Esophagus squamous epithelium (tissue), 4 donors: ENCODE results near the gene CHD1L.

Source experiments
- POLR2A ChIP-seq, 4 donors: fragments of 450-650 bp; IDR thresholded peaks; one replicate each; pipeline ENCODE4 v1.6.1; 2017; ENCODE audit warnings: antibody characterized with exemption in 4 of 4, mild to moderate bottlenecking in 4 of 4, moderate library complexity in 3 of 4
- TF ChIP-seq, protein P1 (sequence below), 6 experiments: fragments of 450-650 bp in 4 of 6; fragments of 200-600 bp in 2 of 6; sonication (generic) in 2 of 6; IDR thresholded peaks; one replicate each; pipeline ENCODE4 v1.5.1; 2016 to 2019; ENCODE audit warnings: antibody characterized with exemption in 6 of 6, mild to moderate bottlenecking in 4 of 6, moderate library complexity in 4 of 6

DNA sequence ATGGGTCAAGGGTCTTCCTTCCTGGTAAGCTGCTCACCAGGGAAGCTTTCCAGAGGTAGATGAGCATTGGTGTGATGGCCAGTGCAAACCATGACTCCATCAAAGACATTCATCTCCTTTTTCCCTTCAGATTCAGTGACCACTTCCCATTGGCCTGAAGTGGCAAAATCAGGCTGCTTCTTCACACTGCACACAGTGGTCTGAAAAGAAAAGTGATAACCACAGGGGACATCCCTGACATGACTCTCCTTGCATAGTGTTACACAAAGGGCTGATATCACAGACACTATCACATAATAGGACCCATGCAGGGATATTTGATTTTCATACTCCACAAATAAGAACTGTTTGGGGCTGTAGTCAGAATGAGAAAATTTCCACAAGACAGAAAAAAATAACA, 29.2 kb upstream of the CHD1L start:
- no peak for TF ChIP-seq POLR2A (IDR thresholded peaks at IDR 0.05)
- TF ChIP-seq, protein P1, sequence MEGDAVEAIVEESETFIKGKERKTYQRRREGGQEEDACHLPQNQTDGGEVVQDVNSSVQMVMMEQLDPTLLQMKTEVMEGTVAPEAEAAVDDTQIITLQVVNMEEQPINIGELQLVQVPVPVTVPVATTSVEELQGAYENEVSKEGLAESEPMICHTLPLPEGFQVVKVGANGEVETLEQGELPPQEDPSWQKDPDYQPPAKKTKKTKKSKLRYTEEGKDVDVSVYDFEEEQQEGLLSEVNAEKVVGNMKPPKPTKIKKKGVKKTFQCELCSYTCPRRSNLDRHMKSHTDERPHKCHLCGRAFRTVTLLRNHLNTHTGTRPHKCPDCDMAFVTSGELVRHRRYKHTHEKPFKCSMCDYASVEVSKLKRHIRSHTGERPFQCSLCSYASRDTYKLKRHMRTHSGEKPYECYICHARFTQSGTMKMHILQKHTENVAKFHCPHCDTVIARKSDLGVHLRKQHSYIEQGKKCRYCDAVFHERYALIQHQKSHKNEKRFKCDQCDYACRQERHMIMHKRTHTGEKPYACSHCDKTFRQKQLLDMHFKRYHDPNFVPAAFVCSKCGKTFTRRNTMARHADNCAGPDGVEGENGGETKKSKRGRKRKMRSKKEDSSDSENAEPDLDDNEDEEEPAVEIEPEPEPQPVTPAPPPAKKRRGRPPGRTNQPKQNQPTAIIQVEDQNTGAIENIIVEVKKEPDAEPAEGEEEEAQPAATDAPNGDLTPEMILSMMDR (IDR thresholded peaks at IDR 0.05), result no peak
